ENCODE data around the gene TTC9.

DNA sequence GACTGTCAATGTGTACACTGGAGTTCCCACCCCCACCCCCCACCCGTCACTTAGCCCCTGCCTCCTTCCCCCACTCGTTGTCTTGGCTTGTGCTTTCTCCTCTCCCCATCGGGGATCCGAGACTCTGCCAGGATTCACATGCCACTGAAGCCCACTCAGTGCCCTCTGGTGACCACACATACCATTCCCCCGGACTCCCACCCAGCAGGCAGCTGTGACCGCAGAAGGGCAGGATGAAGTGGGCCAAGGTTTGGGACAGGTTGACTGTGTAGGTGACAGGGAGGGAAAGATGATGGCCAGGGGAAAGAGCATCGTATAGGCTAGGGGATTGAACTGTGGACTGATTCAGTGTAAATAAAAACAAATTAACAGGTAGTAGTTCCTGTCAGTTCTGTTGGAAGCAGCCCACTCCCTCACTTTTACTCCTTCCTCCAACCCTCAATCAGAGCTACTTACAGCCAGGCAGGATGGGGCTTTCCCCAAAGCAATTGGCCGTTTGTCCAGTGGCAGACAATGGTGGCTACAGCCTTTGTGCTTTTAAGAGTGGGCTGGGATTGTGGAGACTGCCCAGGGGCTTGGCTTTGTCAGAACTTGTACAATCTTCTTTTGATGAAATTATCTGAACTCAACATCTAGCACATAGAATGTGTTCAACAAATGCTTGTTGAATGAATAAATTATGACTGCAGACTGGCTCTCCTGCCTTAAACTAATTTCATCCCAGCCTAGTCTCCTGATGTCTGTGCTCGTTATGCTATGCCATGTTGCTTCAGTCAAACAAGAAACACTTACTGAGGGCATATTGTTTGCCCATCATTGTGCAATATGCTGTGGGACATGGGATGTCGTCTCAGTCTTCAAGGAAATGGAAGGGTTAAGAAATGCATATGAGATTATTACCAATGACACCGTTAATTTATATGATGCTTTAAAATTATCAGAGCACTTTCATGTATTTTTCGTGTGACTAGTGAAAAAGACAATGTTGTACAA is 30.2 kb downstream of the TTC9 start:
- TF ChIP-seq, protein P1, sequence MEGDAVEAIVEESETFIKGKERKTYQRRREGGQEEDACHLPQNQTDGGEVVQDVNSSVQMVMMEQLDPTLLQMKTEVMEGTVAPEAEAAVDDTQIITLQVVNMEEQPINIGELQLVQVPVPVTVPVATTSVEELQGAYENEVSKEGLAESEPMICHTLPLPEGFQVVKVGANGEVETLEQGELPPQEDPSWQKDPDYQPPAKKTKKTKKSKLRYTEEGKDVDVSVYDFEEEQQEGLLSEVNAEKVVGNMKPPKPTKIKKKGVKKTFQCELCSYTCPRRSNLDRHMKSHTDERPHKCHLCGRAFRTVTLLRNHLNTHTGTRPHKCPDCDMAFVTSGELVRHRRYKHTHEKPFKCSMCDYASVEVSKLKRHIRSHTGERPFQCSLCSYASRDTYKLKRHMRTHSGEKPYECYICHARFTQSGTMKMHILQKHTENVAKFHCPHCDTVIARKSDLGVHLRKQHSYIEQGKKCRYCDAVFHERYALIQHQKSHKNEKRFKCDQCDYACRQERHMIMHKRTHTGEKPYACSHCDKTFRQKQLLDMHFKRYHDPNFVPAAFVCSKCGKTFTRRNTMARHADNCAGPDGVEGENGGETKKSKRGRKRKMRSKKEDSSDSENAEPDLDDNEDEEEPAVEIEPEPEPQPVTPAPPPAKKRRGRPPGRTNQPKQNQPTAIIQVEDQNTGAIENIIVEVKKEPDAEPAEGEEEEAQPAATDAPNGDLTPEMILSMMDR (IDR thresholded peaks at IDR 0.05), result no peak
- no peak for TF ChIP-seq POLR2A (IDR thresholded peaks at IDR 0.05)
